TTC549 (cell line): Measurements from ENCODE around the gene OMP.
"Not testable (repeated sequence)": the region's sequence is repeated elsewhere in the genome, so short reads cannot be mapped to it uniquely, and the experiment has no call there.

Source experiments
- FAIRE-seq: peaks from 2 replicates; lab custom pipeline; 2012; peaks lifted over from hg19 to GRCh38; lab: Jason Lieb, UNC

Gene OMP, protein sequence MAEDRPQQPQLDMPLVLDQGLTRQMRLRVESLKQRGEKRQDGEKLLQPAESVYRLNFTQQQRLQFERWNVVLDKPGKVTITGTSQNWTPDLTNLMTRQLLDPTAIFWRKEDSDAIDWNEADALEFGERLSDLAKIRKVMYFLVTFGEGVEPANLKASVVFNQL

GRCh38 chr11:77102246-77103210 lies at the start of gene OMP:
Gene OMP, plus strand, starts transcription at chr11:77102840. Its CDS starts 0 bp downstream, at chr11:77102840.
- FAIRE-seq = no peak

GRCh38 chr11:77053217-77054015 lies 49.2 kb upstream of the OMP start:
- no peak for FAIRE-seq

DNA sequence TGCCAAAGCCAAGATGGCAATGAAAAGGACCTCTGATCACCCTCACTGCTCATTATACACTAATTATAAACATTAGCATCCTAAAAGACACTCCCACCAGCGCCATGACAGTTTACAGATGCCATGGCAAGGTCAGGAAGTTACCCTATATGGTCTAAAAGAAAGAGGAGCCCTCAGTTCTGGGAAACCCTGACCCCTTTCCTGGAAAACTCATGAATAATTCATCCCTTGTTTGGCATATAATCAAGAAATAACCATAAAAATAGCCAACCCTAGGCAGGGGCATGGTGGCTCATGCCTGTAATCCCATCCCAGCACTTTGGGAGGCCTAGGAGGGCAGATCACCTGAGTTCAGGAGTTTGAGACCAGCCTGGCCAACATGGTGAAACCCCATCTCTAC lies 48.6 kb upstream of the OMP start:
- FAIRE-seq = no peak

DNA sequence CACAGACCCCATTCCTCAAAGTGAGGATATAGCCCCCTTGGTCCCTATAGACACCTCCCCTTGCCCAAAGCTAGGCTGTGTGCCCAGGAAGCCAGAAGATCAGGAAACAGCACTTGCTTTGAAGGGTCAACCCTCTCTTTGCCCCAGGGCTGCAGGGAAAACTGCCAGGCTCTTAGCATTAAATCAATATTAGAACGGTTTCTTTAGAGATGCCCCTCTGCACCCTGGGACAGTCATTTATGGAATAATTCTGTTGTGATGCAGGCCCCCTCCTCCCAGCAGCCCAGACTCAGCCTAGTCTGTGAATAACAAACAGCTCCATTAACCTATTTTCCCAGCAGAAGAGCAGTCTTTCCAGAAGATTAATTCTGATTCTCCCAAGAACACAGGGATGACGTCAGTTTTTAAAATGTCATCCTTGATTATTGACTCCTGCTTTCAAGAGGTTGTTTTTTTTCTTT lies 47.5 kb upstream of the OMP start:
- FAIRE-seq = no peak

- FAIRE-seq = no peak
Measured at GRCh38 chr11:77055913-77056312, 46.7 kb upstream of the OMP start.

GRCh38 chr11:77056814-77057402 lies 45.7 kb upstream of the OMP start:
- no peak for FAIRE-seq

GRCh38 chr11:77057938-77058474 lies 44.6 kb upstream of the OMP start:
- FAIRE-seq = no peak

- no peak for FAIRE-seq
Measured at GRCh38 chr11:77058900-77059299, 43.7 kb upstream of the OMP start.

GRCh38 chr11:77059806-77060205 lies 42.8 kb upstream of the OMP start:
- no peak for FAIRE-seq

GRCh38 chr11:77060234-77060633 lies 42.4 kb upstream of the OMP start:
- FAIRE-seq = no peak

DNA sequence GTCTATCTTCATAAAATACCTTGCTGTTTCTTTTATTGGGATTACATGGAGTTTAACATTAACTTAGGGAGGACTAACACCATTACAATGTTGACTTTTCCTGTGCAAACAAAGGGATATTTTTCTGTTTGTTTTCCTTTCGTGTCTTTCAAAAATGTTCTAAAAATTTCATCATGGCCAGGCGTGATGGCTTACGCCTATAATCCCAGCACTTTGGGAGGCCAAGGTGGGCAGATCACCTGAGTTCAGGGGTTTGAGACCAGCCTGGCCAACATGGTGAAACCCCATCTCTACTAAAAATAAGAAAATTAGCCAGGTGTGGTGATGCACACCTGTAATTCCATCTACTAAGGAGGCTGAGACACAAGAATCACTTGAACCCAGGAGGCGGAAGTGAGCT lies 41.4 kb upstream of the OMP start:
- FAIRE-seq = not testable (repeated sequence)

DNA sequence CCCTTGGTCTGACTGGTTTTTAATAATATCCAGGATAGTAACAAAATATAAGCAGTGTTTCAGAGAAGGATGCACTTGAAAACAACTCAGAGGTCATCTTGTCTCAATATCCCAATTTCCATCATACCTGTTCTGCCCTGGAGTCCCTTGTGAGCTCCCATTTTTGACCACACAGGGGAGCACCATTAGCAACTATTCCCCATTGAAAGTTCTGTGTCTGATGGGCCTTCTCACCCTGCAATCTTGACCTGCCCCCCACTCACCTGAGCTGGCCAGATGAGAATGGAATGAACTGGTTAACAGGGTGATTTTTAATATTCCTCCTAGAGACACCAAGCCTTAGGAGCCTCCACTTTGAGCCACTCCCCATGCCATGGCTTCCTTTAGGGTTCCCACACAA lies 39.7 kb upstream of the OMP start:
- no peak for FAIRE-seq

DNA sequence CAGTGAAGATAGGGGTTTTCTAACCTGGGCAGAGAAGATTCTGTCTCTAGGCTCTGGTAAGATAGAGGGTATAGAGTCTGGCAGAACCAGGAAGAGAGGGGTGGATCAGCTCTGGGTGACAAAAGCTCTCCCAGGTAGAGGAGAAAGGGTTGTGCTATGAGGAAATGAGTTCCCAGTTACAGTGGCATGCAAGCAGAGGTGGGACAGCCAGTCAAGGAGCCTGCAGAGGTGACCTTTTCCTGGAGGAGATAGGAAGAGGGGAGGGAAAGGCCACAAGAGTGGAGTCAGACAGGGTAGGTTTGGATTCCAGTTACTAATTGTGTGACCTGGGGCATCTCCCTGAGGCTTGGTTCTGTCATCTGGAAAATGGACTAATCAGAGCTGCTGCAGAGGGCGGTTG lies 39.2 kb upstream of the OMP start:
- no peak for FAIRE-seq

DNA sequence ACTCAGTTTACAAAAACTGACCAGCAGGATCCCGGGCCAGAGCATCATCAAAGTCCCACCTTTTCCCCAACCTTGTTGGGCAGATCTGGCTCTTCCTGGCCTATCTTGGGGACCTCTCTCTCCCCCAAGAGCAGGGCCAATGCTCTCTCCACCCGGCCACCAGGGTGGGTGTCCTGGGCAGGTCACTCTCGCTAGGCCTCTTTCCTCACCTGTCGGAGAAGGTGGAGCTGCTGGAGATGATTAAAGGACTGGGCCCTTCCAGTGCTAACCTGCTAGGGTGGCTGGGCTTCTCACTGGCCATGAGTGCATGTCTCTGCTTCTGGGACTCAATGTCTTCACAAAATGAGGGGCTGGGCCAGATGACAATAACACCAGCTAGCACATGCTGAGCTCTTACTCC lies 38.8 kb upstream of the OMP start:
- FAIRE-seq = no peak

DNA sequence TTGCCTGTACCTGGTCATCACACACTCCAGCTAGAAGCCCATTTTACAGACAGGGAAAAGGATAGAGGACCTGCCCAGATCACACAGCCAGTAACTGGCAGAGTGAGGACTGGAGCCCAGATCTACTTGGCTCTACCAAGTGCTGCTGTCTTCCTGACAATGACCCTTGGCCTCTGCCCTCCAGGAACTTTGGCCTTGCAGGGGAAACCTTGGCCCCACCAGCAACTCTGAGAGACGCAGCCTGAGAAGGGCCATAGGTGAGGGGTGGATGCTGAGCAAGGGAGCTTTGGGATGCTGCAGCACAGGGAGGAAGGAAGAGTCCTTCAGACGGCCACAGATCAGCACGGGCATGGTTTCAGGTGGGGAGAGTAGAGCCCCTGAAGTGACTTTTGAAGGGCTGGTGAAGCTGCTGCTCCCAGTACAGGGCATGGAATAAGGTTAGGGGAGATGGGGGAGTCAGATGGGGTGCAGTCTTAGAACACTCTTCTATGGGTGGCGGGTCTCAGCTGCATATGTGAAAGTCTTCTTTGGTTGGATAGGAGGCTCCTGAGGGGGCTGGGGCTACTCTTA lies 37.9 kb upstream of the OMP start:
- FAIRE-seq = no peak

- no peak for FAIRE-seq
Measured at GRCh38 chr11:77065878-77066228, 36.8 kb upstream of the OMP start.

GRCh38 chr11:77066229-77067042 lies 36.2 kb upstream of the OMP start, which contains the start of gene CAPN5:
Gene CAPN5, plus strand, starts transcription at chr11:77066971. Its CDS starts 17,916 bp downstream, at chr11:77084887.
- FAIRE-seq = no peak

GRCh38 chr11:77067861-77068443 lies 34.7 kb upstream of the OMP start:
- FAIRE-seq = no peak

GRCh38 chr11:77068457-77069335 lies 33.9 kb upstream of the OMP start:
- no peak for FAIRE-seq
